ENCODE measurements around the gene CSRP1.

DNA sequence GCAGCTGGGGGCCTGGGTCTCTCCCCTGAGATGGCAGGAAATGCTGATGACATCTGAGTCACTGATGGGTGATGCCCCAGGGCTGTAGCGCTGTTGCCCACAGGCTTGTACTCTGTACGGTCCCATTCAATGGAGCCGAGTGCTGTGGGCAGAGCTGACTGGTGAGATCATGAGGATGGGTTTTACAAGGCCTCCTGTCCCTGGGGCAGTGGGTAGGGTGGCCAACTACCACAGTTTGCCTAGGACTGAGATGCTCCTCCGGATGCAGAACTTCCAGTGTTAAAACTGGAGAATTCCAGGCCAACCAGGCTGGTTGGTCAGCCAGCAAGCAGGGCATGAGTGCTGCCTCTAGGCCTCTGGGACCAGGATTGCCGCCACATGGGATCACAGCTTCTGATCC is 47.1 kb downstream of the CSRP1 start:
- TF ChIP-seq TCF7L2 (IDR thresholded peaks at IDR 0.05; ENCODE audit: low read depth, low read length) (no peak), POLR2AphosphoS5 (IDR thresholded peaks at IDR 0.05; ENCODE audit: low read depth, low read length) (no peak), SIN3A (IDR thresholded peaks at IDR 0.05; ENCODE audit: borderline replicate concordance, insufficient read depth, low read depth, low read length) (no peak)
- TF ChIP-seq, protein P1, sequence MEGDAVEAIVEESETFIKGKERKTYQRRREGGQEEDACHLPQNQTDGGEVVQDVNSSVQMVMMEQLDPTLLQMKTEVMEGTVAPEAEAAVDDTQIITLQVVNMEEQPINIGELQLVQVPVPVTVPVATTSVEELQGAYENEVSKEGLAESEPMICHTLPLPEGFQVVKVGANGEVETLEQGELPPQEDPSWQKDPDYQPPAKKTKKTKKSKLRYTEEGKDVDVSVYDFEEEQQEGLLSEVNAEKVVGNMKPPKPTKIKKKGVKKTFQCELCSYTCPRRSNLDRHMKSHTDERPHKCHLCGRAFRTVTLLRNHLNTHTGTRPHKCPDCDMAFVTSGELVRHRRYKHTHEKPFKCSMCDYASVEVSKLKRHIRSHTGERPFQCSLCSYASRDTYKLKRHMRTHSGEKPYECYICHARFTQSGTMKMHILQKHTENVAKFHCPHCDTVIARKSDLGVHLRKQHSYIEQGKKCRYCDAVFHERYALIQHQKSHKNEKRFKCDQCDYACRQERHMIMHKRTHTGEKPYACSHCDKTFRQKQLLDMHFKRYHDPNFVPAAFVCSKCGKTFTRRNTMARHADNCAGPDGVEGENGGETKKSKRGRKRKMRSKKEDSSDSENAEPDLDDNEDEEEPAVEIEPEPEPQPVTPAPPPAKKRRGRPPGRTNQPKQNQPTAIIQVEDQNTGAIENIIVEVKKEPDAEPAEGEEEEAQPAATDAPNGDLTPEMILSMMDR (IDR thresholded peaks at IDR 0.05), result no peak
- TF ChIP-seq, protein P2, sequence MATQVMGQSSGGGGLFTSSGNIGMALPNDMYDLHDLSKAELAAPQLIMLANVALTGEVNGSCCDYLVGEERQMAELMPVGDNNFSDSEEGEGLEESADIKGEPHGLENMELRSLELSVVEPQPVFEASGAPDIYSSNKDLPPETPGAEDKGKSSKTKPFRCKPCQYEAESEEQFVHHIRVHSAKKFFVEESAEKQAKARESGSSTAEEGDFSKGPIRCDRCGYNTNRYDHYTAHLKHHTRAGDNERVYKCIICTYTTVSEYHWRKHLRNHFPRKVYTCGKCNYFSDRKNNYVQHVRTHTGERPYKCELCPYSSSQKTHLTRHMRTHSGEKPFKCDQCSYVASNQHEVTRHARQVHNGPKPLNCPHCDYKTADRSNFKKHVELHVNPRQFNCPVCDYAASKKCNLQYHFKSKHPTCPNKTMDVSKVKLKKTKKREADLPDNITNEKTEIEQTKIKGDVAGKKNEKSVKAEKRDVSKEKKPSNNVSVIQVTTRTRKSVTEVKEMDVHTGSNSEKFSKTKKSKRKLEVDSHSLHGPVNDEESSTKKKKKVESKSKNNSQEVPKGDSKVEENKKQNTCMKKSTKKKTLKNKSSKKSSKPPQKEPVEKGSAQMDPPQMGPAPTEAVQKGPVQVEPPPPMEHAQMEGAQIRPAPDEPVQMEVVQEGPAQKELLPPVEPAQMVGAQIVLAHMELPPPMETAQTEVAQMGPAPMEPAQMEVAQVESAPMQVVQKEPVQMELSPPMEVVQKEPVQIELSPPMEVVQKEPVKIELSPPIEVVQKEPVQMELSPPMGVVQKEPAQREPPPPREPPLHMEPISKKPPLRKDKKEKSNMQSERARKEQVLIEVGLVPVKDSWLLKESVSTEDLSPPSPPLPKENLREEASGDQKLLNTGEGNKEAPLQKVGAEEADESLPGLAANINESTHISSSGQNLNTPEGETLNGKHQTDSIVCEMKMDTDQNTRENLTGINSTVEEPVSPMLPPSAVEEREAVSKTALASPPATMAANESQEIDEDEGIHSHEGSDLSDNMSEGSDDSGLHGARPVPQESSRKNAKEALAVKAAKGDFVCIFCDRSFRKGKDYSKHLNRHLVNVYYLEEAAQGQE (IDR thresholded peaks at IDR 0.05; ENCODE audit: insufficient read depth in 1 of 2, low read depth in 2 of 2, low read length in 1 of 2), result no peak

Measured in Panc1 (cell line).